Nucleus accumbens (tissue), 56 donors: Measurements from ENCODE around the gene NACA2.
"Not testable (repeated sequence)": the region's sequence is repeated elsewhere in the genome, so short reads cannot be mapped to it uniquely, and the experiment has no call there.

Experiments
- DNase-seq, 56 donors: peaks; one replicate each; lab custom pipeline; 2025; lab: John Stamatoyannopoulos, UW

The NACA2 gene

DNA sequence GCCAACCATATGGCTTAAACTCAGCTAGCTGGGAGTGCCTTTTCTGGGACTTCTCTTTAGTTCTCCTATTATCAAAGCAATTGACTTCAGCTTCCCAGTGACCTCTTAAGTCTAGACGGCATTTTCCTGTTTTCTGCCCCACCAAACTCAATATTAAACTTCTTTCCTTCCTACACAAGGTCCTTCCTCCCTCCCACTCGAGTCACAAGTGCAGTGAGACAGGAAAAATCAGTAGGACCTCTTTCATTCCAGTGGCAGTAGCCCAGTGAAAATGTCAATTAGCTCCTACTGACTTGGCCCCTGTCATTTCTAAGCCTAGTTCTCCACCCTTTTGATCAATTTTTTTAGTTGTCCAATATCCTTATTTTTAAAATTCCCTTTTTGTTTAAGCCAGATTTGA lies 9.6 kb upstream of the NACA2 start:
- DNase-seq, result no peak

GRCh38 chr17:61599608-61600007 lies 8.6 kb upstream of the NACA2 start:
- no peak for DNase-seq

GRCh38 chr17:61598014-61598413 lies 7.0 kb upstream of the NACA2 start:
- DNase-seq, result no peak

DNA sequence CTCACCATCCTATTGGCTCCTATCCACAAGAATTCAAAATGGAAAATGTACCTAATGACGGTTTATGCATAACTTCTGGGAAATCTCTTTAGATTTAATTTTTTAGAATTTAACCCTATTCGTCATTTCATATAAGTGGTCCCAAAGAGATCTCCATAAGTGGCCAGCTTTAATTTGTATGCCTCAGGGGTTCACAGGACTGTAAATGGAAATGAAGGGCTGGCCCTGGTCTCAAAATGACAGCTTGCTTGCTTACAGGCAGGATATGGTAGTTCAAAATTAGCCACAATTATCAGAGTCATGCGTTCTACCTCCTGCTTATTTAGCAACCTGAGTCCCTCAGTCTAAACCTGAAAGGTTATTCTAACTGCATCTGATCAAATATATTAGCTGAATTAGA lies 6.6 kb upstream of the NACA2 start:
- no peak for DNase-seq

DNA sequence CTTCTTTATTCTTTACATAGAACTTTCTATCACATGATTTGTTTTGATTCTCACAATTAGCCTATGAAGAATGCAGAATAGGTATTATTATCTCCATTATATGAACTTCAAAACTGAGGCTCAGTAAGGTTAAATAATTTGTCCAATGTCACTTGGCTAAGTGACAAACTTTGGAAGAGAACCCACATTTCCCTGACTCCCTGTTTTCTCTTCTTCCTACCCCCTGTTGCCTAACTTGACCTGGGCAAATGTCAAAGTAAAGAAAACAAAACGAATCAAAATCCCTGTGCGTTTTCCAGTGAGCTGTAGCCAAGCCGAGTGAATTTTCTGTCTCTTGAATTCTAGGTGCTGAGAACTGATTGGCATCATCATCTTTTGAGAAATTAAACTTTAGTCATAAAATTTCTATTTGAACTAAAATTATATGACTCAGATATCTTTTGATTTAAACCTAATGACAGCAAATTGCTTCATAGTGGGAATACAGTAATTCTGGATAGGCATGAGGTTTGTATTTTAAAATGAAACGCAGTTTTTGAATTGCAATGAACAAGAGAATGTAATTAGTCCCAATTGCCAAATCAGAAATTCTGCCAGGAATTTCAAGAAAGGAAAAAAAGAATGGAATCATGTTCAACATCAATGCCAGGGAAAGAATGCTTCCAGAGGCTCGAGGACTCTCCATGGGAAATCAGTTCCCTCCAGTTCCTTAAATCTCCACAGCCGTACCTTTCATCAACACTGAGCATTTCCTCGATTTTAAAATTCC lies 4.6 kb upstream of the NACA2 start:
- DNase-seq, result no peak

DNA sequence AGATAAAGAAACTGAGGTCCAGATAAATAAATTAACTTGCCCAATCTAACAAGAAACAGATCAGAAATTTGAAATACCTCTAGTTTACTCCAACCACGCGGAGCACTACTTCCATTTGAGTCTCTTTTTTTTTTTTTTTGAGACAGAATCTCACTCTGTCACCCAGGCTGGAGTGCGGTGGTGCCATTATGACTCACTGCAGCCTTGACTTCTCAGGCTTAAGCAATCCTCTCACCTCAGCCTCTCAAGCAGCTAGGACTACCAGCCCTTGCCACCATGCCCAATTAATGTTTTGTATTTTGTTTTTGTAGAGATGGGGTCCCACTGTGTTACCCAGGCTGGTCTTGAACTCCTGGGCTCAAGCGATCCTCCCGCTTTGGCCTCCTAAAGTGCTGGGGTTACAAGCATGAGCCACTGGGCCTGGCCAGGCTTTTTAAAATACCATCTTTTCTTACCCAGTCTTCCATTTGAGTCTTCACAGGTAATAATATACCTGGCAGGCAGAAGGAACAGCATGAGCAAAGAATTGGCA lies 3.3 kb upstream of the NACA2 start:
- DNase-seq, result no peak

GRCh38 chr17:61593426-61593825 lies 2.4 kb upstream of the NACA2 start:
- DNase-seq, result no peak

DNA sequence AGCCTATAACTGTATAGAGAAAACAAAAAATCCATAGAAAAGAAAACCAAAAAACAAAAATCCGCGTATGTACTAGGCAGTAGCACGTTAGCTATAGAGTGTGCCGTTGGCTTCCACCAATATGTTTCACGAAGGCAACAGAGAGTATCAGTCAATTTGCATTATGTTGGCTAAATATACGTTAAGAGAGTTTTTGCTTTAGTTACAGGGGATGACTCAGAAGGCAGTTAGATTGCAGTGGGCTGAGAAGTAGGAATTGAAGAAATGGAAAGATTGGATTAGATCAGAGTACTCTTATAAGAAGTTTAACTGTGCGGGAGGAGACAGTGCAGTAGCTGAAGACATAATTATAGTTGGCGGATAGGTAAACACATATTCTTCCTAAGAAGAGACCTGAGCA lies 911 bp upstream of the NACA2 start:
- no peak for DNase-seq

DNA sequence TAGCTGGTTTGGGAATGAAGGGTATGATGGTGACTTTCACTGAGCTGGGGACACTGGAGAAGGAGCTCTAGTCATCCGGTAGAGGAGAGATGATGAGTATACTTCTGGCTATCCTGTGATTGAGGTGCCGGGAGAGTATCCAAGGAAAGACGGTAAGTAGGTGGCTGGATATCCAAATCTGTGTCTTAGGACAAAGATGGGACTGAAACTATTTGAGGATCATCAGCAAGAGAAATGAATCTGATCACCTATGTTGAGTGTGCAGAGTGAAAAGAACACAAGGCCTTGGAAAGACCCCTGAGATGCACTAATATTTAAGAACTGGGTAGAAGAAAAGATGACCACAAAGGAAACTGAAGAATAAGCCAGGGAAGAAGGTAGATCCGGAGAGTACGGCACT lies 1.0 kb downstream of the NACA2 start:
- DNase-seq, result no peak

DNA sequence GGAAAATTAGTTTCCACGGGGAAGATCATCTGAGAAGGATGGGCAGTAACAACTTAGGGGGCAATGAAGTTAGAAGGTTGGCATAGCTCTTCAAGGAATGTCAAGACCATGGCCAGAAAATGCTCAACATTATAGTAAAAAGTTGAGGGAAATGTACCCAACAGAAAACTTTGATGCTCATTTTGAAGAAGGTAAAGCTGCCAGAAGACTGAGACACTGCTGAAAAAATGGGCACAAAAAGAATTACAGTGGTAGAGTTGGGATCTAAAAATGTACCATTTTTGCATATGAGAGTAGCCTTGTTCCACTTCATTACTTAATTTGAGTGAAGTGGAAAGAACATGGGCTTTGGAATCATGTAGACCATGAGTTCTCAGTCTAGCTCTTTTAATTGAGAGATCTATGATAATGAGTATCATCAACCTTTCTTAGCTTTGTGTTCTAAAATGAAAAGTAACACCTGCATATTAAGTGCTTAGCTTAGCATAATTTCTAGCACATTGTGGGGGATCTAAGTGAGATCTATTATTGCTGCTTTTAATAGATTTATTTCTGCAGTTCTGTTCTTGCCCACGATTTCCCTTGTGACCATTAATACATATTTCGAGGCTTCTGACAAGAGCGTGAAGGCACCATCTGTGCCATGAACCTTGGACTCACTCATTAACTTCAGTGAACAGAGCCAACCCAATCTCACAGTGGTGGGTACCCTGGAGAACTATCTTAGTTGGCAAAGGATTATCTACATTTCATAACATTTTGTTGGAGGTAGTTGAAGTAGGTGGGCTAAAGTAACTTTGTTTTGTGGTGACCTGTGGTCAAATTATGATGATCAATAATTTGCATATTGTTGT lies 3.0 kb downstream of the NACA2 start:
- DNase-seq, result no peak

DNA sequence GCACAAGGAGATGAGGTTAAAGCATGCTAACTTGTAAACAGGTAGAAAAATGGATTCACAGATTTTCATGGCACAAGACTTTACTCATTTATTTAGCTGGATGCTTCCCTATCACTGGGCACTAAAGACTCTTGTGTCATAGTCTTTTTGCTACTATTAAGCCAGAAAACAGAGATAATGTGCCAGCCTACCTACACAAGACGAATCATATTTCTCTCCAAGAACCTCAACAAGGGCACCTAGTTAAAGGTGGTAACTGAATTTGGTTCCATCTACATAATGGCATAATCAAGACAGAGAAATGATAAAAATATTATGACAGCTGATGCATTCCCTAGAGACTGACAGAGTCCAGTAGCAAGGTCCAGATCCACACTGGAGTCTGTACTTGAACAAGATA lies 3.8 kb downstream of the NACA2 start:
- no peak for DNase-seq

- not testable (repeated sequence) for DNase-seq
These were observed 4.4 kb downstream of the NACA2 start for GRCh38 chr17:61586622-61587021.

- DNase-seq, result no peak
These were observed 4.9 kb downstream of the NACA2 start for GRCh38 chr17:61586031-61586566.

- no peak for DNase-seq
These were observed 6.2 kb downstream of the NACA2 start for GRCh38 chr17:61584866-61585265.

DNA sequence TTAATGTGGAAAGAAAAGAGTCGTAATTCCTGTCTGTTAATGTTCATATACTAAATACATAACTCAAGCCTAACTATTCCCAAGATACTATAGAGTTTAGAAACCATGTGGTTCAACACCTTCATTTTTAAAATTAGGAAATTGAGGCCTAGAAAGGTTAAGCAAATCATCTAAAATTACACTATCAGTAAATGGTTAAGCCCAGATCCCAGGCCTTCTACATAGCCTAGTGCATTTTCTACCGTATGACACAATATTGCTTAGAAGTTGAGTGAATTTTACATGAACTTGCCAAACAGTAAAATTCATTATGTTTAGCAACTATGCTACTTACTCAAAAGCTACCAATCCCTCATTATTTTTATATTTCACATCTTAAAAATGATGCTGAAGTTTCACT lies 6.8 kb downstream of the NACA2 start:
- no peak for DNase-seq

DNA sequence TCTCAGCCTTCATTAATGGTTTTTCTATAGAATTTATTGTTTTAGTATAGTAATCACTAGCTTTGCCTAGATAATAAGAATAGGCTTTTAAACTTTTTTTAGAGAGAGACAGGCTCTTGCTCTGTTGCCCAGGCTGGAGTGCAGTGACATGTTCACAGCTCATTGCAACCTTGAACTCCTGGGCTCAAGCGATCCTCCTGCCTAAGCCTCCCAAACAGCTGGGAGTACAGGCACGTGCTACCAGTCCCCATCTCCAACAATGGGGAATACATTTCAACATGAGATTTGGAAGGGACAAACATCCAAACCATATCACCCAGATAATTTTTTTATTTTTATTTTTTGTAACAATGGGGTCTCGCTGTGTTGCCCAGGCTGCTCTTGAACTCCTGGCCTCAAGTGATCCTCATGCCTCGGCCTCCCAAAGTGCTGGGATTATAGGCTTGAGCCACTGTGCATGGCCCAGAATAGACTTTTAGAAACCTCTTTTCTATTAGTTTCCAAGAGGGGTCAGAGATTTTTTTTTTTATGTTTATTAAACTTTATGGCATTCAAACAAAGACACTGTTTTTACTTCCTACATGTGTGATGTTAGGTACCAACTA lies 7.3 kb downstream of the NACA2 start:
- no peak for DNase-seq

DNA sequence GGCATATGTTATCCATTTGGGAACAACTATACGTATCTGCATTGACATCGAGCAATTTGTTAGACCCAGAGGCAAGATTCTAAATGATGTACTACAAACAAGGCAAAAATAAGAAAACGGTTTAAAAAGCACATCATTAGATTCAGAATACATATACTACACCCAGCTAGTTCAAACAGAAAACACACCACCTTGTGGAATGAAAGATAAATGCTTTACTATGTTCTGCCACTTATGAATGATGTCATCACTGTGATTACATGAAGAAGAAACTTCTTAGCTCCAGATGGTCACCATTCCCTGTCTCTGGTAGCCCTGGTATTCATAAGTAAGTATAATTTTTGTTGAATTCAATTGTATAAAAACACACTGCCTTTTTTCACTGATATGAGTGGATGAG lies 7.8 kb downstream of the NACA2 start:
- no peak for DNase-seq

GRCh38 chr17:61582593-61582992 lies 8.4 kb downstream of the NACA2 start:
- no peak for DNase-seq

DNA sequence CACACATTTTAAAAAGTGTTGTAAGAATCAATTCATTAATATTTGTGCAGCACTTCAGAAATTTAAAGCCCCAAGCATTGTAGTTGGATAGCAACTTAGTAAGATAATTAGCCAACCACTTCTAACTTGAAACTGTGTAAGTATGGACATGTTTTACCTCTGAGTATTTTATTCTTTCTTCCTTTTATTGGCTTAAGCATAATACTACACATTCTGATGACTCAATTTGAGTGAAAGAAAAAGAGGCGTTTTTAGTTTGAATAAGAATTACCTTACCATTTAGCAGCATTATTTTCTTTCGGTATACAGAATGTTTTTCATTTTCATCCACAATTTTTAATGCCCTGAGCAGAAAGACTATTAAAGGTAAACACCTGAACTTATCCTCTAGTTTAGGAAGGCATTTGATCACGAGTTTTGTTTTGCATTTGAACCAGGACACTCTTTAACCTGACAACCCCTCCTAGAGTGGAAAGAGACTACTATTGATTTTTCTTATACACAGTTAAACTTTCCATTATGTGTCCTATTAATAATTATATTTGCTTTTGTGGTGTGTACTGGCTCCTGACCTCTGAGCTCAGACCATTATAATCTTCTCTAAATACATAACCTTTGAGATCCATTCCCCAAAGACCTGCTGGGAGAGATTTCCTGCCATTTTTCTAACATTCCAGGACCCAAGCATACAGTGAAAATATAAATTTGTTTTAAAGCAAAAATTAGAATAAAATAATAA lies 9.2 kb downstream of the NACA2 start:
- no peak for DNase-seq

DNA sequence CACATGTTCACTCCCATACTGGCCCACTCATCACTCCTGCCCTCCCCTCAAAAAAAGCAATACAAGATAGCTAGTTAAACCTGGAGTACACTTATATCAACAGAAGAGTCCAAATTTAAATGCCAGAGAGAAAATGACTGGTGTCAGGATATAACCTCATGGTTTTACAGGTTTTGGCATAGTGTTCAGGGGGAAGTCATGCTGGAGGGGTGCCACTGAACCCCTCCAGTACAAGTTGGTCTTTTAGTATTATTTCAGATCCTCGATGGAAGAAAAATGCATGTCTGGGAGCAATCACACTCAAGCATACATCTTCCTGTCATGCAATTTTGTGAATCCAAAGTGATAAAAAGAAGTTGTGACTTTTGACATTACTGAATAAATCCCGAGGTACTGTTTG lies 10.5 kb downstream of the NACA2 start:
- no peak for DNase-seq
